AG09309 (cell line): ENCODE results near the gene EHF.
A peak's percentile ranks its signal among the peaks of the same experiment; 100 is the strongest.

Source experiments
- DNase-seq: peaks from one replicate; pipeline ENCODE4 v3.0.0-alpha.2; 2010; ENCODE audit warnings: low read depth
- H3K4me3 ChIP-seq: 2 replicates; pipeline ENCODE4 v1.5.1; 2011; ENCODE audit warnings: mild to moderate bottlenecking, low read depth, low read length, moderate library complexity; ENCODE audit not compliant: control insufficient read depth
- TF ChIP-seq, protein P1 (sequence below): IDR thresholded peaks from 2 replicates; pipeline ENCODE4 v1.5.1; 2011; ENCODE audit warnings: mild to moderate bottlenecking, low read depth, low read length, inconsistent platforms; ENCODE audit not compliant: insufficient read depth, control insufficient read depth; ENCODE audit errors: missing control alignments

Gene EHF

DNA sequence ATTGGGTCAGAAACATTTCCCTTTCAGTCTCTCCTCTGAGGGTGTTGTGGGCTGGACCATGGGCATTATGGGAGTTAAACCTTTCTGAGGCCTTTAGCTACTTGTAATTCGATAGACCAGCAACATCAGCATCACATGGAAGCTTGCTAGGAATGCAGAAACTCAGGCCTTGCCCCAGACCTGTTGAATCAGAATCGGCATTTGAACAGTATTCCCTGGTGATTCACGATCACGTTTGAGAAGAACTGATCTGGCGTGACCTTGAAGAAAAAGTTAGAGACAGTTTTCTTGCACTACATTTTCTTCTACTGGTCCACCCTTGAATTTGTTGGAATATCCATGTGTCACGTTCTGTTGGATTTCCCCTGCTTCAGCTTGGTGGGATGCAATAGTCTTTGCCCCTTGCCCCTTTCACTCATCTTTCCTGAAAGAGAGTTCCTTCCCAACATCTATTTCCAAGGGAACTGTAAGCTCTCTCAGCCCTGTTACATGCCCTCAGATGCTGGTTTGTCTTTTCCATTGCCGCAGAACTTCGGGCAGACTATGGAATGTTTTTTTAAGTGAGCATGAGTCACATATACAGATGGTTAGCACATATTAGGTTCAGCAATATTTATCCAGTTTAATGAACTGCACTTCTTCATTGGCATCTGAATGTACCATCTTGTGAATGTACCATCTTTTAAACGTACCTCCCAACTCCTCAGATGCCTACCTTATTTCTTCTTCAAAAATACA is 23.9 kb downstream of the EHF start:
- TF ChIP-seq, protein P1, sequence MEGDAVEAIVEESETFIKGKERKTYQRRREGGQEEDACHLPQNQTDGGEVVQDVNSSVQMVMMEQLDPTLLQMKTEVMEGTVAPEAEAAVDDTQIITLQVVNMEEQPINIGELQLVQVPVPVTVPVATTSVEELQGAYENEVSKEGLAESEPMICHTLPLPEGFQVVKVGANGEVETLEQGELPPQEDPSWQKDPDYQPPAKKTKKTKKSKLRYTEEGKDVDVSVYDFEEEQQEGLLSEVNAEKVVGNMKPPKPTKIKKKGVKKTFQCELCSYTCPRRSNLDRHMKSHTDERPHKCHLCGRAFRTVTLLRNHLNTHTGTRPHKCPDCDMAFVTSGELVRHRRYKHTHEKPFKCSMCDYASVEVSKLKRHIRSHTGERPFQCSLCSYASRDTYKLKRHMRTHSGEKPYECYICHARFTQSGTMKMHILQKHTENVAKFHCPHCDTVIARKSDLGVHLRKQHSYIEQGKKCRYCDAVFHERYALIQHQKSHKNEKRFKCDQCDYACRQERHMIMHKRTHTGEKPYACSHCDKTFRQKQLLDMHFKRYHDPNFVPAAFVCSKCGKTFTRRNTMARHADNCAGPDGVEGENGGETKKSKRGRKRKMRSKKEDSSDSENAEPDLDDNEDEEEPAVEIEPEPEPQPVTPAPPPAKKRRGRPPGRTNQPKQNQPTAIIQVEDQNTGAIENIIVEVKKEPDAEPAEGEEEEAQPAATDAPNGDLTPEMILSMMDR, result no peak
- no peak overlapping the region for H3K4me3 ChIP-seq
- peak; percentile 66 for DNase-seq

DNA sequence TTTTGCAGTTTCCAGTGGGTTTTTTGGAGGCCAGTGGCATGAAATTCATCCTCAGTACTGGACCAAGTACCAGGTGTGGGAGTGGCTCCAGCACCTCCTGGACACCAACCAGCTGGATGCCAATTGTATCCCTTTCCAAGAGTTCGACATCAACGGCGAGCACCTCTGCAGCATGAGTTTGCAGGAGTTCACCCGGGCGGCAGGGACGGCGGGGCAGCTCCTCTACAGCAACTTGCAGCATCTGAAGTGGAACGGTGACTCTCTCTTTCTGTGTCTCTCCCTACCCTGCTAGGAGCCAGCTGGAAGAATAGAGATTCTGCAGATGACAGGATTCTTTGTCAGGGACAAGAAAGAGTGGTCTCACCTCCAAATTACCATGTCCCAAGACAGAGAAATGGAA is 25.5 kb downstream of the EHF start:
- no peak overlapping the region for H3K4me3 ChIP-seq
- DNase-seq, result no peak
- TF ChIP-seq, protein P1, result no peak

DNA sequence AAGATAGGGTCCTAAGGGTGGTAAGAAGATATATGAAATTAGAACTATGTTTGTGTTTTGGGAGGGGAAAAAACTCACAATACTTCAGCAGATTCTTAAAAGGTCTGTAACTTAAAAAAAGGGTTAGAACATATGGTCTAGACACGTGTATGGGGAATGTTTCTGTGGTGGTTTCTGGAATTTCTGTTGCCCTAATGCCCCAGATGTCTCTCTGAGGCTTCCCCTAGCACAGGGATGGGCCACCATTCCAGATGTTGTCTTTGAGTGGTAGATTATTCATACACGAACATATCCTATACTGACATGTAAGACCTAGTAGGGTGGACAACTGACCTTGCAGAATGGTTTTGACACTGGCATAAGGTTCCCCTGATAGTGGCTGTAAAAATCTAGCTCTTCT is 26.2 kb downstream of the EHF start:
- no peak overlapping the region for H3K4me3 ChIP-seq
- TF ChIP-seq, protein P1, result no peak
- no peak for DNase-seq

DNA sequence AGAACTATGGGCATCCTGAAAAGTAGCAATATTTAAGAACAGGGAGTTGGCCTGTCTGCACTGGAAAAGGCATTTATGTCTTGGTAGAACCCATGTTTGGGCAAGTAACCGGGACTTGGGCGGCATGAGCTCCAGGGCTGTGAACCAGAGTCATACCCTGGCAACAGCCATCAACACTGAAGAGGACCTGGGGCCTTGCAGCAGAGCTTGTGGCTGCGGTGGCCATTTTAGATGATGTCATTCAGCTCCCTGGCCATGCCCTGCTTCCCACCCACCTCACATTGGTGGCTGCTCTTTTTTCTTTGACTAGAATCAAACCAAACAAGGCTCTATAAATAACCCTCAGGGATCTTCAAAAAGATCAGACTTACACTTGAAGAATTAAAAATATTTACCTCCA is 26.6 kb downstream of the EHF start:
- DNase-seq, result no peak
- TF ChIP-seq, protein P1, result no peak

DNA sequence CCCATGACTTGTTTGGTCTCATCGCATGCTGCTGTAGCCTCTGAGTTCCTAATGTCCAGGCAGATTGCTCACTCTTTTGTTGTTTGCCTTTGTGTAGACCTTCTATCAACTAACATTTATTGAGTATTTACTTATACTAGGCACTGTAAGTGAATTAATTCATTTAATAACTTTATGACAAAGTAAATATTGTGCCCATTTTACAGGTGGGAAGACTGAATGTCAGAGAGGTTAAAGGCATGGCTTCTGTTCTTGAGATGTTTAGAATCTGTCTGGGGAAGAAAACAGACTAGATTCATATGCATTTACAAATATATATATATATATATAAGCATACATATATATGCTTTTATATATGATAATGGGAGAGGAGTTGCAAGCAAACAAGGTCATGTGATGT is 27.1 kb downstream of the EHF start:
- no peak overlapping the region for H3K4me3 ChIP-seq
- TF ChIP-seq, protein P1, result no peak
- no peak for DNase-seq

More for the DNA sequence above, 26.6 kb downstream of the EHF start:
- H3K4me3 ChIP-seq, result no peak overlapping the region

DNA sequence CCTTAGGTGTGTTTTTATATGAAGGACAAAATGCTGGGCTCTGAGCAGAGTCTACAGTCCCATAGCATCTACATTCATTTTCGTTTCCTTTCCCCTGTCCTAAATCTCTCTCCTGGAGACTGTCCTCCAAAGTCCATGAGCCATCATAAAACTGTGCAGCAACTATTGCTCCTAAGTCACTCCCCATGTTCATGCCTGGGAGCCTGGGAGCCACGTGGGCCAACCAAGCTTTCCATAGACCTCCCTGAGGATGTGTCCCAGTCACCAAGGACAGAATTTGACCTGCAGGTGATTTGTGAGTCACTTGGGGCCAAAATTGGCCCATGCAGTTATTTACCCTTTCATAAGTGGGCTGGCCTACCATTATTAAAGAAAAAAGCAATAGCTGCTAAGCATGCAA is 28.7 kb downstream of the EHF start:
- TF ChIP-seq, protein P1, result no peak
- no peak for DNase-seq
- no peak overlapping the region for H3K4me3 ChIP-seq
